Loucy (cell line): Measurements from ENCODE around the gene PRRX1.

Experiments used
- H2AFZ ChIP-seq: fragments of 200-600 bp; sonication (generic); 2 replicates; pipeline ENCODE4 v1.6.0; 2016; ENCODE audit warnings: antibody characterized with exemption, mild to moderate bottlenecking, low read length, moderate library complexity
- H3F3A ChIP-seq: fragments of 200-600 bp; 2 replicates; pipeline ENCODE4 v1.6.0; 2016; ENCODE audit warnings: antibody characterized with exemption, low read depth, mild to moderate bottlenecking
- H3K27me3 ChIP-seq: fragments of 200-600 bp; sonication (generic); 2 replicates; pipeline ENCODE4 v1.6.1; 2014; ENCODE audit warnings: low read length, mild to moderate bottlenecking; ENCODE audit not compliant: insufficient read depth, poor library complexity, severe bottlenecking
- H3K36me3 ChIP-seq: fragments of 200-600 bp; sonication (generic); 2 replicates; pipeline ENCODE4 v1.6.1; 2016; ENCODE audit warnings: low read length; ENCODE audit not compliant: insufficient read depth
- H3K4me1 ChIP-seq: fragments of 200-600 bp; sonication (generic); 2 replicates; pipeline ENCODE4 v1.5.1; 2014; ENCODE audit warnings: low read length, mild to moderate bottlenecking; ENCODE audit not compliant: insufficient read depth, poor library complexity, severe bottlenecking
- H3K4me2 ChIP-seq: fragments of 200-600 bp; sonication (generic); 2 replicates; pipeline ENCODE4 v1.6.0; 2014; ENCODE audit warnings: antibody characterized with exemption, low read length, low read depth, mild to moderate bottlenecking; ENCODE audit not compliant: poor library complexity, severe bottlenecking
- H3K4me3 ChIP-seq: fragments of 200-600 bp; sonication (generic); 2 replicates; pipeline ENCODE4 v1.5.1; 2014; ENCODE audit warnings: low read length, mild to moderate bottlenecking, mixed read lengths; ENCODE audit not compliant: poor library complexity, severe bottlenecking
- H3K79me2 ChIP-seq: fragments of 200-600 bp; sonication (generic); 2 replicates; pipeline ENCODE4 v1.6.1; 2014; ENCODE audit warnings: low read length; ENCODE audit not compliant: insufficient read depth
- H3K9ac ChIP-seq: fragments of 200-600 bp; sonication (generic); 2 replicates; pipeline ENCODE4 v1.6.0; 2014; ENCODE audit warnings: mild to moderate bottlenecking, low read depth, low read length, moderate library complexity; ENCODE audit not compliant: poor library complexity, severe bottlenecking
- H3K9me2 ChIP-seq: fragments of 200-600 bp; sonication (generic); replicated peaks from 2 replicates; pipeline ENCODE4 v1.6.1; 2016; ENCODE audit warnings: low read depth, low read length, mixed read lengths
- H3K9me3 ChIP-seq: fragments of 200-600 bp; sonication (generic); 2 replicates; pipeline ENCODE4 v1.6.1; 2014; ENCODE audit warnings: mild to moderate bottlenecking, antibody characterized with exemption, low read length, low read depth; ENCODE audit not compliant: insufficient read depth
- H4K20me1 ChIP-seq: fragments of 200-600 bp; sonication (generic); 2 replicates; pipeline ENCODE4 v1.6.0; 2014; ENCODE audit warnings: antibody characterized with exemption, low read length, mild to moderate bottlenecking; ENCODE audit not compliant: insufficient read depth, poor library complexity, severe bottlenecking
- CTCF ChIP-seq: fragments of 200-600 bp; sonication (generic); conservative IDR thresholded peaks from 2 replicates; pipeline ENCODE4 v1.5.1; 2014; ENCODE audit warnings: mild to moderate bottlenecking, antibody characterized with exemption, low read length
- EZH2phosphoT487 ChIP-seq: fragments of 200-600 bp; IDR thresholded peaks from 2 replicates; pipeline ENCODE4 v1.6.1; 2018; ENCODE audit warnings: antibody characterized with exemption, mild to moderate bottlenecking, moderate library complexity, borderline replicate concordance

Gene PRRX1

GRCh38 chr1:170664093-170664827, at the start of gene PRRX1:
Gene PRRX1 (plus strand): TSS chr1:170664131. CDS start chr1:170664219, 88 bp downstream.
- Histone ChIP-seq H3K27me3 (no peaks in the 10 kb centered on the region), H3K4me3 (no peak within 1 kb of the TSS), H3F3A (no peaks in the 10 kb centered on the region), H4K20me1 (no peaks in the 10 kb centered on the region), H3K9ac (no peak within 1 kb of the TSS), H3K36me3 (no peaks in the 10 kb centered on the region), H3K9me3 (no peaks in the 10 kb centered on the region), H3K79me2 (no peaks in the 10 kb centered on the region), H3K4me2 (no peak within 1 kb of the TSS), H2AFZ (0 out of 2 replicates have a peak within 1 kb of the TSS, but pooled peaks have one; percentile 45), H3K9me2 (no peaks in the 10 kb centered on the region), H3K4me1 (no peaks in the 10 kb centered on the region)
- TF ChIP-seq CTCF (no peak), EZH2phosphoT487 (no peak)

DNA sequence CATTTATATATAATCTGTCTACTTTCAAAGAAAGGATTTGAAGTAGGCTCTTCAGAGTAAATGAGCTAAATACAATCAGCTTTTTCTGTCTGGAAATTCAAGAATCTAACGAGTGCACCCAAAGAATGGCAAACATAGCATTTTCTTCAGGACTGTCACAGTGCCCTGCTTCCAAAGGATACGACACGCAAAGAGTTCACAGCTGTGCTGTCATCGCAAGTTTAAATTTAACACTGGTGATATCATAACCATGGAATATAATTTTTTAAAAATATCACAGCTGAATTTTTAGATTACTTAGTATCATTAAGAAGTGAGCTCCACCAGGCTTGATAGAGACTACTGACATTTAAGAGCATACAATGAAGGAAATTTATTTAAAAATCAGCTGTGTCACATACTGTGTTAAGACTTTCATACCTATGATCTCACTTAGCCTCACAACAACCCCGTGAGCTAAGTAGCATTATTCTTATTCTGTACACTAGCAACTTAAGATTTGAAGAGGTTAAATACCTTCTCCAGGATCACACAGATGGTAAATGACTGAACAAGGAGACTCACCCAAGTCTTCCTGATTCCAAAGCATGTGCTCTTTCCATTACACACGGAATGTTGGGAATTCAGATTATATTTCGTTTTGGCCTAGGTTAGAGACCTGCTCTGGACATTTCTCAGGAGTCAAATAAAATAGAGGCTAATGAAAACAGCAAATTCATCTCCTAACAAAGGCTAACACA, 46.2 kb upstream of the PRRX1 start:
- no peaks in the 10 kb centered on the region for H3K27me3 ChIP-seq
- H3F3A ChIP-seq = no peaks in the 10 kb centered on the region
- H3K79me2 ChIP-seq = no peaks in the 10 kb centered on the region
- H3K9me2 ChIP-seq = no peaks in the 10 kb centered on the region
- H3K4me3 ChIP-seq = no peak overlapping the region
- TF ChIP-seq EZH2phosphoT487 (no peak), CTCF (no peak)
- H3K4me1 ChIP-seq = no peaks in the 10 kb centered on the region
- no peak overlapping the region for H3K4me2 ChIP-seq
- H4K20me1 ChIP-seq = no peaks in the 10 kb centered on the region
- H3K9ac ChIP-seq = no peak overlapping the region
- no peaks in the 10 kb centered on the region for H3K9me3 ChIP-seq
- no peaks in the 10 kb centered on the region for H3K36me3 ChIP-seq
- H2AFZ ChIP-seq = no peak overlapping the region

DNA sequence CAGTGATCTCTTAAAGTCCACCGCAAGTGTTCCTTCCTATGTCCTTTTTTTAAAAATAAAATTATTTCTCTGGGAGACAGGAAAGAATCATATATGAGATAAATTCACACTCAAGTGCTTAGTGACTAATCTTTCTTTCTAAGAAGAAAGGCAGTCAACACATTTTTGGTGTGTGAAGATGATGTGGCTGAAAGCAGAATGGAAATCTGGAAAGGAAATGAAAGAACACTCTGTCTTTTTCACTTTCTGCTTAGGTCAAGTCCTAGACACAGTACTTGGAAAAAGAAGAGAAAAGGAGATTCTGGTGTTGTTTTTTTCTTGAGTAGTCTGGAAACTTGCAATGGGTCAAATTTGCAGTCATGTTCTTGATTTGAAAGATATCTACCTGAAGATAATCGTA, 45.5 kb upstream of the PRRX1 start:
- H3F3A ChIP-seq = no peaks in the 10 kb centered on the region
- H3K9ac ChIP-seq = no peak overlapping the region
- no peak for TF ChIP-seq EZH2phosphoT487
- TF ChIP-seq CTCF = no peak
- no peaks in the 10 kb centered on the region for H3K79me2 ChIP-seq
- no peaks in the 10 kb centered on the region for H3K36me3 ChIP-seq
- no peaks in the 10 kb centered on the region for H3K27me3 ChIP-seq
- no peaks in the 10 kb centered on the region for H3K9me3 ChIP-seq
- H2AFZ ChIP-seq = no peak overlapping the region
- H4K20me1 ChIP-seq = no peaks in the 10 kb centered on the region
- no peaks in the 10 kb centered on the region for H3K9me2 ChIP-seq
- no peak overlapping the region for H3K4me2 ChIP-seq
- H3K4me3 ChIP-seq = no peak overlapping the region
- no peaks in the 10 kb centered on the region for H3K4me1 ChIP-seq
